ENCODE results near the gene RBM3. TPM values are rescaled to one million over a fixed set of nuclear protein-coding genes. Genes with fewer than 3 reads are reported as not detected.

Gene RBM3
- total RNA-seq, 1 donor from 2014 or later, result 130 TPM

GRCh38 chrX:48531358-48531959 is 42.8 kb upstream of the RBM3 start:
- no peak for DNase-seq (ENCODE audit: low spot score)
- Histone ChIP-seq H3K27ac (no peak overlapping the region), H4K20me1 (ENCODE audit: low read depth) (no peaks in the 10 kb centered on the region), H3K79me2 (ENCODE audit: low read depth) (no peaks in the 10 kb centered on the region), H3K27me3 (no peaks in the 10 kb centered on the region), H3F3A (ENCODE audit: low read depth) (no peaks in the 10 kb centered on the region), H3K4me2 (no peak overlapping the region), H3K36me3 (no peaks in the 10 kb centered on the region), H3K9ac (no peak overlapping the region), H3K4me1 (no peaks in the 10 kb centered on the region), H2AFZ (replicated peaks) (no peak overlapping the region), H3K9me3 (ENCODE audit: low read depth) (no peaks in the 10 kb centered on the region), H3K4me3 (no peak overlapping the region)
- no peaks in the 10 kb centered on the region for H3K4me1 Mint-ChIP-seq
- H3K27me3 Mint-ChIP-seq (ENCODE audit: insufficient read depth, low read depth), result peaks cover 6% of the 10 kb centered on the region
- H3K36me3 Mint-ChIP-seq, result peaks cover 12% of the 10 kb centered on the region
- H3K4me3 Mint-ChIP-seq, result no peak overlapping the region
- TF ChIP-seq EZH2phosphoT487 (IDR thresholded peaks at IDR 0.05) (no peak), CTCF (IDR thresholded peaks at IDR 0.05) (no peak), EZH2 (IDR thresholded peaks at IDR 0.05) (no peak)
- H3K9me3 Mint-ChIP-seq, result peaks cover 12% of the 10 kb centered on the region
- H3K27ac Mint-ChIP-seq, result no peak overlapping the region

- peaks cover 10% of the 10 kb centered on the region for H3K9me3 Mint-ChIP-seq
- H3K4me1 Mint-ChIP-seq, result no peaks in the 10 kb centered on the region
- no peaks in the 10 kb centered on the region for H4K20me1 ChIP-seq (ENCODE audit: low read depth)
- no peak overlapping the region for H3K9ac ChIP-seq
- no peaks in the 10 kb centered on the region for H3K36me3 ChIP-seq
- no peak overlapping the region for H3K4me3 ChIP-seq
- H3K27me3 Mint-ChIP-seq (ENCODE audit: insufficient read depth, low read depth), result peaks cover 8% of the 10 kb centered on the region
- no peaks in the 10 kb centered on the region for H3K9me3 ChIP-seq (ENCODE audit: low read depth)
- no peak for DNase-seq (ENCODE audit: low spot score)
- H2AFZ ChIP-seq (replicated peaks), result no peak overlapping the region
- no peaks in the 10 kb centered on the region for H3F3A ChIP-seq (ENCODE audit: low read depth)
- no peak overlapping the region for H3K27ac ChIP-seq
- TF ChIP-seq CTCF (IDR thresholded peaks at IDR 0.05), result no peak
- no peak for TF ChIP-seq EZH2 (IDR thresholded peaks at IDR 0.05)
- TF ChIP-seq EZH2phosphoT487 (IDR thresholded peaks at IDR 0.05), result no peak
- H3K27me3 ChIP-seq, result no peaks in the 10 kb centered on the region
- peaks cover 8% of the 10 kb centered on the region for H3K36me3 Mint-ChIP-seq
- no peak overlapping the region for H3K4me2 ChIP-seq
- H3K4me3 Mint-ChIP-seq, result no peak overlapping the region
- H3K79me2 ChIP-seq (ENCODE audit: low read depth), result no peaks in the 10 kb centered on the region
- no peaks in the 10 kb centered on the region for H3K4me1 ChIP-seq
- no peak overlapping the region for H3K27ac Mint-ChIP-seq
These were observed 42.1 kb upstream of the RBM3 start for GRCh38 chrX:48532161-48532560.

GRCh38 chrX:48533165-48533564 is 41.1 kb upstream of the RBM3 start:
- no peak for DNase-seq (ENCODE audit: low spot score)
- H3K9me3 Mint-ChIP-seq, result peaks cover 10% of the 10 kb centered on the region
- no peaks in the 10 kb centered on the region for H3F3A ChIP-seq (ENCODE audit: low read depth)
- H2AFZ ChIP-seq (replicated peaks), result no peak overlapping the region
- H3K27me3 Mint-ChIP-seq (ENCODE audit: insufficient read depth, low read depth), result peaks cover 9% of the 10 kb centered on the region
- H3K27ac Mint-ChIP-seq, result no peak overlapping the region
- no peak overlapping the region for H3K9ac ChIP-seq
- no peak overlapping the region for H3K4me3 Mint-ChIP-seq
- peaks cover 7% of the 10 kb centered on the region for H3K36me3 Mint-ChIP-seq
- no peak overlapping the region for H3K27ac ChIP-seq
- TF ChIP-seq EZH2phosphoT487 (IDR thresholded peaks at IDR 0.05) (no peak), EZH2 (IDR thresholded peaks at IDR 0.05) (no peak), CTCF (IDR thresholded peaks at IDR 0.05) (no peak)
- no peaks in the 10 kb centered on the region for H3K9me3 ChIP-seq (ENCODE audit: low read depth)
- H3K4me3 ChIP-seq, result no peak overlapping the region
- H3K79me2 ChIP-seq (ENCODE audit: low read depth), result no peaks in the 10 kb centered on the region
- no peaks in the 10 kb centered on the region for H3K4me1 ChIP-seq
- no peaks in the 10 kb centered on the region for H4K20me1 ChIP-seq (ENCODE audit: low read depth)
- H3K36me3 ChIP-seq, result no peaks in the 10 kb centered on the region
- no peaks in the 10 kb centered on the region for H3K27me3 ChIP-seq
- H3K4me1 Mint-ChIP-seq, result no peaks in the 10 kb centered on the region
- H3K4me2 ChIP-seq, result no peak overlapping the region

Data from neural progenitor cell (in vitro differentiated cells).